ENCODE results near the gene ZFP90.

- TF ChIP-seq ZNF274 (IDR thresholded peaks at IDR 0.05; ENCODE audit: low read depth, low read length): no peak
- no peak for TF ChIP-seq SUZ12 (IDR thresholded peaks at IDR 0.05; ENCODE audit: extremely low read depth, insufficient read depth, insufficient read length)
- TF ChIP-seq YY1 (IDR thresholded peaks at IDR 0.05; ENCODE audit: insufficient read depth, insufficient read length): no peak
Observed at GRCh38 chr16:68508013-68508412, 31.1 kb upstream of the ZFP90 start.

Data from NT2/D1 (cell line).